Measurements from ENCODE around the gene DHRSX.

- no peak for TF ChIP-seq CTCF (IDR thresholded peaks at IDR 0.05; ENCODE audit: low read depth, low read length)
- no peak for TF ChIP-seq POLR2A (IDR thresholded peaks at IDR 0.05; ENCODE audit: extremely low read depth, insufficient read length)
- TF ChIP-seq MYC (IDR thresholded peaks at IDR 0.05; ENCODE audit: low read depth, low read length): no peak
Observed at GRCh38 chrX:2187352-2188115, 313.2 kb downstream of the DHRSX start.

Measured in NB4 (cell line).